KMS-11 (cell line): ENCODE data around the gene SAE1.
A peak's percentile ranks its signal among the peaks of the same experiment; 100 is the strongest.

Experiments used
- H2AFZ ChIP-seq: fragments of 200-600 bp; sonication (generic); 2 replicates; pipeline ENCODE4 v1.6.1; 2016; ENCODE audit warnings: antibody characterized with exemption, mixed run types, low read depth
- H3K27ac ChIP-seq: fragments of 200-600 bp; sonication (generic); 2 replicates; pipeline ENCODE4 v1.6.1; 2016; ENCODE audit warnings: mild to moderate bottlenecking, mixed run types
- H3K27me3 ChIP-seq: fragments of 200-600 bp; sonication (generic); 2 replicates; pipeline ENCODE4 v1.6.1; 2017; ENCODE audit warnings: mild to moderate bottlenecking, low read depth, mixed run types, moderate library complexity; ENCODE audit not compliant: insufficient read depth
- H3K36me3 ChIP-seq: fragments of 200-600 bp; sonication (generic); 2 replicates; pipeline ENCODE4 v1.6.1; 2017; ENCODE audit warnings: mild to moderate bottlenecking, mixed run types; ENCODE audit not compliant: insufficient read depth
- H3K4me1 ChIP-seq: fragments of 200-600 bp; sonication (generic); 2 replicates; pipeline ENCODE4 v1.6.1; 2016; ENCODE audit warnings: mild to moderate bottlenecking, low read depth, mixed run types; ENCODE audit not compliant: poor library complexity, severe bottlenecking
- H3K4me2 ChIP-seq: fragments of 200-600 bp; sonication (generic); 2 replicates; pipeline ENCODE4 v1.7.0; 2016; ENCODE audit warnings: mild to moderate bottlenecking, mixed run types
- H3K4me3 ChIP-seq: fragments of 200-600 bp; sonication (generic); IDR thresholded peaks from 2 replicates; pipeline ENCODE4 v1.6.1; 2017; ENCODE audit warnings: low read depth, low read length, mixed read lengths; ENCODE audit not compliant: insufficient read depth
- H3K79me2 ChIP-seq: fragments of 200-600 bp; sonication (generic); 2 replicates; pipeline ENCODE4 v1.6.1; 2016; ENCODE audit warnings: low read depth, mixed run types; ENCODE audit not compliant: insufficient read depth
- H3K9ac ChIP-seq: fragments of 200-600 bp; sonication (generic); 2 replicates; pipeline ENCODE4 v1.6.1; 2016; ENCODE audit warnings: mild to moderate bottlenecking, mixed run types
- H4K20me1 ChIP-seq: fragments of 200-600 bp; sonication (generic); 2 replicates; pipeline ENCODE4 v1.6.1; 2016; ENCODE audit warnings: mild to moderate bottlenecking, mixed run types; ENCODE audit not compliant: insufficient read depth
- CTCF ChIP-seq: fragments of 200-600 bp; sonication (generic); conservative IDR thresholded peaks from 2 replicates; pipeline ENCODE4 v1.6.1; 2017; ENCODE audit warnings: low read depth, mild to moderate bottlenecking, antibody characterized with exemption, low read length, moderate library complexity, mixed read lengths

SAE1 gene

GRCh38 chr19:47239610-47240296 is 109.1 kb downstream of the SAE1 start:
- no peak overlapping the region for H3K27ac ChIP-seq
- no peak for TF ChIP-seq CTCF
- no peaks in the 10 kb centered on the region for H3K36me3 ChIP-seq
- H3K4me2 ChIP-seq = peak overlapping the region; percentile 36; the same call in 1 of the 2 replicates
- no peaks in the 10 kb centered on the region for H4K20me1 ChIP-seq
- H3K9ac ChIP-seq = no peak overlapping the region
- no peaks in the 10 kb centered on the region for H3K79me2 ChIP-seq
- peaks cover 31% of the 10 kb centered on the region for H3K27me3 ChIP-seq
- peaks cover 39% of the 10 kb centered on the region for H3K4me1 ChIP-seq
- no peak overlapping the region for H3K4me3 ChIP-seq
- H2AFZ ChIP-seq = no peak overlapping the region

GRCh38 chr19:47240556-47240955 is 109.9 kb downstream of the SAE1 start:
- H3K36me3 ChIP-seq = no peaks in the 10 kb centered on the region
- H4K20me1 ChIP-seq = no peaks in the 10 kb centered on the region
- H3K27ac ChIP-seq = no peak overlapping the region
- peaks cover 42% of the 10 kb centered on the region for H3K4me1 ChIP-seq
- H2AFZ ChIP-seq = 0 out of 2 replicates have a peak overlapping the region, but pooled peaks have one; percentile 39
- H3K79me2 ChIP-seq = no peaks in the 10 kb centered on the region
- no peak overlapping the region; the same call in 1 of the 2 replicates for H3K9ac ChIP-seq
- H3K4me2 ChIP-seq = peak overlapping the region; percentile 61; the same call in 1 of the 2 replicates
- H3K27me3 ChIP-seq = peaks cover 31% of the 10 kb centered on the region
- no peak for TF ChIP-seq CTCF
- no peak overlapping the region for H3K4me3 ChIP-seq

- Histone ChIP-seq H3K4me3 (no peak overlapping the region), H3K36me3 (no peaks in the 10 kb centered on the region), H3K27me3 (peaks cover 31% of the 10 kb centered on the region), H3K9ac (no peak overlapping the region; the same call in 1 of the 2 replicates), H3K4me2 (peak overlapping the region; percentile 61), H3K4me1 (peaks cover 42% of the 10 kb centered on the region), H3K27ac (no peak overlapping the region), H4K20me1 (no peaks in the 10 kb centered on the region), H3K79me2 (no peaks in the 10 kb centered on the region), H2AFZ (peak overlapping the region; percentile 39; the same call in 1 of the 2 replicates)
- TF ChIP-seq CTCF = no peak
These were observed 110.6 kb downstream of the SAE1 start for GRCh38 chr19:47240996-47241918.

GRCh38 chr19:47241919-47242577 is 111.4 kb downstream of the SAE1 start:
- Histone ChIP-seq H4K20me1 (no peaks in the 10 kb centered on the region), H2AFZ (no peak overlapping the region), H3K4me1 (peaks cover 42% of the 10 kb centered on the region), H3K9ac (no peak overlapping the region), H3K4me3 (no peak overlapping the region), H3K27ac (no peak overlapping the region), H3K4me2 (peak overlapping the region; percentile 61; the same call in 1 of the 2 replicates), H3K27me3 (peaks cover 31% of the 10 kb centered on the region), H3K79me2 (no peaks in the 10 kb centered on the region), H3K36me3 (no peaks in the 10 kb centered on the region)
- TF ChIP-seq CTCF = no peak
